GM12878 (cell line): ENCODE results near the gene TNFAIP1. TPM values are rescaled to one million over a fixed set of nuclear protein-coding genes. Genes with fewer than 3 reads are reported as not detected.

Experiments used
- ATAC-seq: fragments of 200-7000 bp; cut with Tn5 transposase; 3 replicates; pipeline ENCODE4 v1.9.1; 2020; ENCODE audit warnings: mild to moderate bottlenecking, moderate library complexity
- BruUV-seq: library from RNA; stranded (reverse); fragments of 400-500 nt; replicated peaks from 2 replicates; lab custom pipeline; 2021; lab: Mats Ljungman, UMichigan
- CTCF ChIA-PET: fragments of 300-600 bp; sonication (Branson Sonifier 250); formaldehyde crosslinking; extraction: SDS; loops from one replicate; lab custom pipeline; 2021; ENCODE audit warnings: inconsistent platforms; lab: Yijun Ruan, JAX
- POLR2A ChIA-PET: fragments of 350-600 bp; formaldehyde crosslinking; extraction: SDS; loops from one replicate; lab custom pipeline; 2021; ENCODE audit warnings: inconsistent platforms; lab: Charles Lee
- RAD21 ChIA-PET: fragments of 300-600 bp; sonication (Branson Sonifier 250); formaldehyde crosslinking; loops from one replicate; lab custom pipeline; 2023; ENCODE audit warnings: antibody characterized with exemption; ENCODE audit not compliant: unreplicated experiment; lab: Charles Lee
- SMC1A ChIA-PET: fragments of 300-600 bp; sonication (Branson Sonifier 250); formaldehyde crosslinking; loops from one replicate; lab custom pipeline; 2023; ENCODE audit not compliant: unreplicated experiment, uncharacterized antibody; lab: Charles Lee
- DNase-seq: peaks from one replicate; pipeline ENCODE4 v3.0.0-alpha.2; 2011; ENCODE audit warnings: low read depth, low spot score
- FAIRE-seq: peaks from 3 replicates; lab custom pipeline; 2011; peaks lifted over from hg19 to GRCh38; lab: Jason Lieb, UNC
- H2AFZ ChIP-seq: 2 replicates; pipeline ENCODE4 v1.6.0; 2011; ENCODE audit warnings: low read depth, low read length, control low read depth; ENCODE audit not compliant: control insufficient read depth
- H3K27ac ChIP-seq: 2 replicates; pipeline ENCODE4 v1.5.1; 2011; ENCODE audit warnings: control low read depth; ENCODE audit not compliant: control insufficient read depth, insufficient read depth
- H3K27me3 ChIP-seq, 2 experiments: replicated peaks in 1 of 2; 2 replicates each; pipeline versions ENCODE4 v1.6.0 to v1.6.1; 2011; ENCODE audit warnings: low read length in 1 of 2; ENCODE audit not compliant: control insufficient read depth in 2 of 2, insufficient read depth in 2 of 2
- H3K36me3 ChIP-seq, 2 experiments: 2 replicates each; pipeline ENCODE4 v1.5.1; 2011; ENCODE audit warnings: low read length in 1 of 2; ENCODE audit not compliant: control insufficient read depth in 2 of 2, insufficient read depth in 2 of 2
- H3K4me1 ChIP-seq: 2 replicates; pipeline ENCODE4 v1.6.1; 2011; ENCODE audit warnings: mild to moderate bottlenecking, low read length, moderate library complexity, mixed read lengths; ENCODE audit not compliant: control insufficient read depth, insufficient read depth
- H3K4me2 ChIP-seq: 2 replicates; pipeline ENCODE4 v1.6.0; 2011; ENCODE audit warnings: control low read depth; ENCODE audit not compliant: control insufficient read depth, insufficient read depth
- H3K4me3 ChIP-seq: fragments of 200-600 bp; sonication (generic); 2 replicates; pipeline ENCODE4 v1.5.1; 2016
- H3K79me2 ChIP-seq: 2 replicates; pipeline ENCODE4 v1.6.0; 2011; ENCODE audit warnings: low read length; ENCODE audit not compliant: control insufficient read depth, insufficient read depth
- H3K9ac ChIP-seq: 2 replicates; pipeline ENCODE4 v1.8.0; 2011; ENCODE audit warnings: low read length, control low read depth, mixed read lengths; ENCODE audit not compliant: control insufficient read depth, insufficient read depth
- H3K9me3 ChIP-seq: replicated peaks from 3 replicates; pipeline ENCODE4 v1.5.1; 2011; ENCODE audit warnings: mild to moderate bottlenecking, low read length; ENCODE audit not compliant: control insufficient read depth, insufficient read depth
- H4K20me1 ChIP-seq: 2 replicates; pipeline ENCODE4 v1.6.0; 2011; ENCODE audit not compliant: control insufficient read depth, insufficient read depth
- HDAC2 ChIP-seq: fragments of 200-600 bp; sonication (generic); IDR thresholded peaks from 2 replicates; pipeline ENCODE4 v1.6.1; 2017
- MEF2B ChIP-seq: fragments of 450-650 bp; IDR thresholded peaks from 2 replicates; pipeline ENCODE4 v1.6.1; 2018; ENCODE audit warnings: mild to moderate bottlenecking, moderate library complexity; ENCODE audit not compliant: partially characterized antibody, poor library complexity, severe bottlenecking
- MLLT1 ChIP-seq: fragments of 450-650 bp; IDR thresholded peaks from 2 replicates; pipeline ENCODE4 v1.6.1; 2016; ENCODE audit warnings: mild to moderate bottlenecking
- POLR2A ChIP-seq: IDR thresholded peaks from 2 replicates; pipeline ENCODE4 v1.6.1; 2011; ENCODE audit warnings: low read depth, mild to moderate bottlenecking, low read length
- RUNX3 ChIP-seq: IDR thresholded peaks from 2 replicates; pipeline ENCODE4 v1.6.1; 2012; ENCODE audit warnings: low read length, inconsistent platforms
- TBL1XR1 ChIP-seq: IDR thresholded peaks from 2 replicates; pipeline ENCODE4 v1.6.1; 2012; ENCODE audit warnings: low read depth, low read length, improper control_type of control experiment
- WGBS: methylation state at CpG from one replicate; pipeline ENCODE4 v1.1.6; 2016; ENCODE audit warnings: low lambda C conversion rate; ENCODE audit not compliant: insufficient replicate concordance, insufficient coverage; ENCODE audit errors: missing lambda C conversion rate; 5-methylcytosine and 5-hydroxymethylcytosine counted together
- in situ Hi-C: fragments of 300-500 bp; cut with MboI; formaldehyde crosslinking; loops from 9 replicates; pipeline ENCODE4 v1.14.3; 2018; ENCODE audit warnings: mixed read lengths
- intact Hi-C: fragments of 100-400 bp; cut with micrococcal nuclease; formaldehyde crosslinking; loops from one replicate; pipeline ENCODE4 v1.14.2; 2022; ENCODE audit not compliant: unreplicated experiment
- polyA plus RNA-seq, 11 experiments: library from polyadenylated mRNA; depleted of rRNA in 4 of 11; unstranded in 6 of 11; stranded (reverse) in 5 of 11; fragments of >200 nt; fragmentation: Nextera tagmentation in 4 of 11; fragmentation: Illumina TruSeq in 1 of 11; extraction: Ambion mirVana in 4 of 11; extraction: Trizol in 1 of 11; gene quantifications; 1 replicate in 1 of 11; 2 replicates in 10 of 11; pipeline versions ENCODE4 v1.2.1 to v1.2.3, GENCODE V29; 2011 to 2016; ENCODE audit warnings: inconsistent platforms in 2 of 11, missing spikeins in 2 of 11, low read depth in 1 of 11
- total RNA-seq, 4 experiments: library from RNA; depleted of rRNA in 3 of 4; stranded (reverse); fragments of >200 nt in 3 of 4; fragmentation: Illumina TruSeq in 1 of 4; extraction: Trizol in 1 of 4; gene quantifications; 2 replicates each; pipeline versions ENCODE4 v1.2.1 to v1.2.3, GENCODE V29; 2013 to 2021
- TF ChIP-seq, protein P1 (sequence below): fragments of 450-650 bp; IDR thresholded peaks from 2 replicates; pipeline ENCODE4 v1.6.1; 2017; ENCODE audit warnings: low read depth, mild to moderate bottlenecking, moderate library complexity

TNFAIP1 gene
- total and polyA plus RNA-seq, 10 of the 15 experiments (the other 5 are each of a cell fraction or from before 2014, with no cell fraction given), result 1.8 to 16.9 (median 11.7) TPM

DNA sequence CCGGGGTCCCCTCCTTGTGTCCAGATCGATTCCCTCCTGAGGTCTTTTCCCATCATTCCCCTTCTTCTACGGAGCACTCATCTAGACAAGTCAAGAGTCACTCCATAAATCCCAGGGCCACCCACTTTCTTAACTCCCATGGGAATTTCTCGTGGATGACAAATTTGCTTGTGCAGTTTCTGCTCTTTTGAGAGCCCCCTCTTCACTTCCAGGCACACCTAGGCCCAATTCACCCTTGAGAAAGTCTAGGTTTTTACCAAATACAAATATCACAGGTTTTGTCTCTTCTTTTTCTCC, 22.3 kb downstream of the TNFAIP1 start:
- Histone ChIP-seq H3K27me3 (no peaks in the 10 kb centered on the region), H3K4me2 (peak overlapping the region; percentile 85), H3K79me2 (peaks cover 30% of the 10 kb centered on the region), H3K36me3 (peaks cover 2 to 14% of the 10 kb centered on the region in 2 experiments), H3K9ac (peak overlapping the region; percentile 99)
- FAIRE-seq (no peak), ATAC-seq (no peak)
- in situ Hi-C loops, result no loop called here
- ChIA-PET CTCF (interaction anchor here (1.0 to 5.1 kb wide), 5 partner anchors 9 to 61 kb away, joined by 3 to 29 read pairs (median 4); partner anchors contain the start of genes IFT20 and TNFAIP1), SMC1A (interaction anchor here (0.7 to 4.7 kb wide), 7 partner anchors 9 to 553 kb away, joined by 3 to 27 read pairs (median 4); partner anchors contain the start of genes IFT20 and TNFAIP1), RAD21 (interaction anchor here (0.7 to 3.3 kb wide), 5 partner anchors 20 to 219 kb away, joined by 3 to 31 read pairs (median 3); partner anchors contain the start of genes ALDOC, IFT20 and TNFAIP1)
- WGBS, result 0% methylated on average over 4 of the region's 4 CpGs
- 0 out of 2 replicates have a peak, but pooled peaks have one; percentile 5 for TF ChIP-seq MLLT1
- TF ChIP-seq RUNX3, result 0 out of 2 replicates have a peak, but pooled peaks have one; percentile 1
- peak; percentile 85 for TF ChIP-seq MEF2B
- TF ChIP-seq TBL1XR1, result no peak
- TF ChIP-seq, protein P1, sequence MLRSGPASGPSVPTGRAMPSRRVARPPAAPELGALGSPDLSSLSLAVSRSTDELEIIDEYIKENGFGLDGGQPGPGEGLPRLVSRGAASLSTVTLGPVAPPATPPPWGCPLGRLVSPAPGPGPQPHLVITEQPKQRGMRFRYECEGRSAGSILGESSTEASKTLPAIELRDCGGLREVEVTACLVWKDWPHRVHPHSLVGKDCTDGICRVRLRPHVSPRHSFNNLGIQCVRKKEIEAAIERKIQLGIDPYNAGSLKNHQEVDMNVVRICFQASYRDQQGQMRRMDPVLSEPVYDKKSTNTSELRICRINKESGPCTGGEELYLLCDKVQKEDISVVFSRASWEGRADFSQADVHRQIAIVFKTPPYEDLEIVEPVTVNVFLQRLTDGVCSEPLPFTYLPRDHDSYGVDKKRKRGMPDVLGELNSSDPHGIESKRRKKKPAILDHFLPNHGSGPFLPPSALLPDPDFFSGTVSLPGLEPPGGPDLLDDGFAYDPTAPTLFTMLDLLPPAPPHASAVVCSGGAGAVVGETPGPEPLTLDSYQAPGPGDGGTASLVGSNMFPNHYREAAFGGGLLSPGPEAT, result peak; percentile 64; the same call in 1 of the 2 replicates
- TF ChIP-seq HDAC2, result peak; percentile 20; the same call in 1 of the 2 replicates
- no peak for TF ChIP-seq POLR2A
- TF ChIP-seq, all 136 proteins: peak for 5
- Histone ChIP-seq H4K20me1 (no peaks in the 10 kb centered on the region), H3K27ac (peak overlapping the region; percentile 60), H3K4me3 (peak overlapping the region; percentile 92), H3K9me3 (no peaks in the 10 kb centered on the region), H2AFZ (peak overlapping the region; percentile 85), H3K4me1 (peaks cover 2% of the 10 kb centered on the region; the same call in 1 of the 2 replicates)
- BruUV-seq, result no TSS peak
- intact Hi-C loops, result loop anchor here (1.0 kb wide), 1 partner anchor 23 kb away; the partner anchor contains the start of genes IFT20 and TNFAIP1
- no peak for DNase-seq
- POLR2A ChIA-PET, result interaction anchor here (0.9 to 3.0 kb wide), 3 partner anchors 11 to 38 kb away, joined by 3 to 26 read pairs (median 8); partner anchors contain the start of genes IFT20, TNFAIP1 and VTN
